ENCODE measurements around the gene MRGPRD.
"Not testable (repeated sequence)": the region's sequence is repeated elsewhere in the genome, so short reads cannot be mapped to it uniquely, and the experiment has no call there.

The MRGPRD gene

GRCh38 chr11:68993546-68993945 is 12.8 kb upstream of the MRGPRD start:
- DNase-seq, result no peak

DNA sequence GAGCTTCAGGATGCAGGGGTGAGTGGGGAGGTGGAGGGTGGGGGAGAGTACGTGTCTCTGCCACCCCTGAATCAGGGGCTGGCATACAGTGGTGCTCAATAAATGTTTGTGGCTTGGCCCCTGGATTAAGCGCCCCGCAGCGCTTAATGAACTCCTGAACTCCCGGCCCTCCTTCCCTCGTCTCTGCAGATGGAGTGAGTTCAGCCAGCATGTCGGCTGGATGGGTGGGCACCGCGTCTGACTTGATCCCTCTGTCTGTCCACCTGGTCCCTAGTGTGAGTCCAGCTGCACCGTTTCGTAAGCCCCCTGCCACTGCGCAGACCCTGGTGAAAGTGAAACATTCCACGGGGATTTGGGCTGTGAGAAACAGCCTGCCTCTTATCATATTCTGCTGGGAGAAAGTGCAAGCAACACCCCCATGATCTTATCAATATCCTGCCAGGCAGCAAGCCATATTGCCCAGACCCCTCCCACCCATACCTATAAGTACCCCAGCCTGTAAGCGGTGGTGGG is 12.0 kb upstream of the MRGPRD start:
- no peak for DNase-seq

DNA sequence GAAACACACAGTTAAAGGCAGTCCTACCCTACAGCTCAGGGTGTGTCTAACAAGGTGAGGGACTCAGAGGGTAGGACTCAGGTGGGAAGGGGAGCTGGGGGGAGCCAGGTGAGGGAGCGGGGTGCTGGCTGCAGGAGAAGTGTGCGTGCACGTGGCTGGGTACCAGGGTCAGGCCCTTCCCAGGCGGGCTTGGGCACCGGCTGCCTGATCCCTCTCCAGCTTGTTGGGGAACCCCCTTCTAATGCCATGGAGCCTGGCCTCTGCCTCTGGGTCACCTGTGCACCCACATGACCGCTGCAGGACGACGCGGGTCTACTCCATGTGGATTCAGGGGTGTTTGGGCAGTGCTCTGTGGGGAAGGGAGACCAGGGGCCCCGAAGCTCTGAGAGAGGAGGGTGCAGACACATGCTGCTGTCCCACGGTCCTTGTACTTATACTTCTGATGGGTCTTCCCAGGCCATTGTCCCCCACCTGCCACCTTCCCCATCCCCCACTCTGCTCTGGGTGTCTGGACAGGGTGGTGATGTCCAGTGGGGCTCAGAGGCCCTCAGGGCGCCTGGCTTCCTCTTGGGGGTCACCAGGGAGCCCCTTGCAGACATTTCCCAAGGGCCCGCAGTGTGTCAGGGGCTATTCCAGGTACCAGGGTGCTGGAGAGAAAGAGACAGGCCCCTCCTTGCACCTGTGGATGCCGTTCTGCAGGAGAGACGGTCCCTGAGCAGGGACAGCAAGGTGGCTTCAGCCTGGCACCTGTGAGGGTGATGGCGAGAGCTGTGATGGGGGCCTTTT is 10.4 kb upstream of the MRGPRD start:
- DNase-seq, result no peak

DNA sequence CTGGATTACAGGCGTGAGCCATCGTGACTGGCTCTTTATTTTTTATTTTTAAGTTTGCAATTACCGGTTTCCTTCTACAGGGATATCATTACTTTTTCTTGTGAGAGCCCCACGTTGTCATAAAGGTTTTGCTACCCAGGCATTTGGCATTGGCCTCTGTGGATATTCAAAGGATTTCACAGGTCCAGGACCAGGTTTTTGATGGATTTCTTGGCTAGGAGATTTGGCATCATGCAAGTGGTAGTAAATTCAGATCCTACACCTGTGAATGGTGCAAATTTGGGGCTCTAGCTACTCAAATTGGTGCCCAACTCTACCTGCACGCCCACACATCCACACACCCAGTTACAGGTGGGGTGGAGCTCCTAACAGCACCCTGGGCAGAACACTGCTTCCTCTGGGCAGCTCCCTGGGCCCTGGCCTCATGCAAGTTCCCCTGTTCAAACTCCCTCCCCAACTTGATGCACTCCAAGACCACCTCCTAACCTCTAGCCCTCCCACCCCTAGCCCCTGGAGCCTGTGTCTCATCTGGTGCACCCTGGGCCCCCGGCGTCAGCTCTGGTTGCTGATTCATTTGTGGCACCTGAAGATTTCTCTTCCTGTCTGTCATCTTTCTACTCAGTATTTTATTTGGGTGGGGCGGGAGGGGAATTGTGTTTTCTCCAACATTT is 9.3 kb upstream of the MRGPRD start:
- no peak for DNase-seq

GRCh38 chr11:68988491-68988890 is 7.7 kb upstream of the MRGPRD start:
- peak; percentile 29 to 72 for DNase-seq

DNA sequence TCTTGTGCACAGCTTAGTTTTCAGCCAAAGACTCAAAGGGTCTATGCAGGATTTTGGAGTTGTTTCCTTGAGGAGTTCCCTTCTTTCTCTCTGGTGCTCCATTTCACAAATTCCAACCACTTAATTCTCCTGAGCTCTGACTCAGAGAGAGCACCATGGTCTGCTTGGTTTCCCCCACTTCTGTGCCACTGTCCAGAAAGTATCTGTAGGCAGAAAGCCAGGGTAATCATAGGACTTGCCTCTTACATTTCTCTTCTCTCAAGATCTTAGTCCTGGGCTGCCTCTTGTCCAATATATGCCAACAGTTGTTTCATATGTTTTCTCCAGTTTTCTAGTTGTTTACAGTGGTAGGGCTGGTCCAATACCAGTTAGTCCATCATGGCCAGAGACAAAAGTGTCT is 6.4 kb upstream of the MRGPRD start:
- DNase-seq, result no peak

DNA sequence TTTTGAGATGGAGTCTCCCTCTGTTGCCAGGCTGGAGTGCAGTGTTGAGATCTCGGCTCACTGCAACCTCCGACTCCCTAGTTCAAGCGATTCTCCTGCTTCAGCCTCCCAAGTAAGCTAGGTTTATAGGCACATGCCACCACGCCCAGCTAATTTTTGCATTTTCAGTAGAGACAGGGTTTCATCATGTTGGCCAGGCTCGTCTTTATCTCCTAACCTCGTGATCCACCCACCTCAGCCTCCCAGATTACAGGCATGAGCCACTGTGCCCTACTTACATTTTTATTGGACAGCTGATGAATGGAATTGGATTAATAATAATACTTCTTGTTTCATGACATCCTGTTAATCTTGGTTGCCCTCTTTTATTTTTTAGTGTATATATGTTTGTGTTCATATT is 3.0 kb upstream of the MRGPRD start:
- no peak for DNase-seq

DNA sequence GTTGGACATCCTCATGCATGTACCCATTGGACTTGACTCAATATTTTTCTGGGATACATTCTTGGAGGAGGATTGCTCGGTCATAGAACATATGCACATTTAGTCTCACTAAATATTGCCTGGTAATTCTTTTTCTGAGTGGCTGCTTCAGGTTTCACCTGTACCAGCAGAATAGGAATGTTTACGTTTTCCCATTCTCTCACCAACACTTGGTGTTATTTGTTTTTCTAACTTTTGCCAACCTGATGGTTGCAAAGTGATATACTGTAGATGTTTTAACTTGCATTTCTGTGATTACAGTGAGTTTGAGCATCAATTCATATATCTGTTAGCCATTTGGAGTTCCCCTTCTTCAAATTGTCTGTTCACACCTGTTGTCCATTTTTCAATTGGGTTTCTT is 1.3 kb upstream of the MRGPRD start:
- DNase-seq, result no peak

DNA sequence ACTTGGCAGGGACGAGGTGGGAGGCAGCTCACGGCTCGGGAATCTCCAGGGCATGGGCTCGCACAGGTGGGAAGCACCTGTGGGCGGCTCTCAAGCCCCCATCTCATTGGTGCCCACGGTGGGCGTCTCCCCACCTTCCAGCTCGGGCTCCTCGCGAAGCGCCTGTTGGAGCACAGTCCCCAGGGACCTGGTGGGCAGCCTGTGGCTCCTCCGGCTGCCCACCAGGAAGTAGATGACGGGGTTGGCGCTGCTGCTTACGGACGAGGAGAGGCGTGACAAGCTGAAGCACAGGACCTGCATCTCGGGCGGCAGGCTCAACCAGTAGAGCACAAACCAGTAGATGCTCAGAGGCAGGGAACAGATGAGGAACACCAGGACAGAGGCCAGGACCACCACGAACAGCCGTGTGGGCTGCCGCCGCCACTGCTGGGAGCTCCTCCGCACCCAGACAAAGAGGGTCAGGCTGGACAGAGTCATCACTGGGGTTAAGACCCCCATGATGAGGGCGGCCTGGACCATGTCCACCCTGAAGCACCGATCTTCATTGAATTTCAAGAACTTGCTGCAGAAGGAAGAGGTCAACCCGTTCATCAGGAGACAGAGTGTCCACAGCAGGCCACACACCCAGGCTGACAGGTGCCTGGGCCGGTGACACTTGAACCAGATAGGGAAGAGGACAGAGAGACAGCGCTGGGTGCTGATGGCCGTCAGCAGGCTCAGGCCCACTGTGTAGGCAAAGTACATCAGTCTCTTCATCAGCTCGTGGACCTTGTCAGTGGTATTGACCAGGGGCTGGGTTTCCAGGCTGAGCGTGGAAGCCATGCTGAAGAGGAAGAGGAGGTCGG is 633 bp downstream of the MRGPRD start:
- no peak for DNase-seq

DNA sequence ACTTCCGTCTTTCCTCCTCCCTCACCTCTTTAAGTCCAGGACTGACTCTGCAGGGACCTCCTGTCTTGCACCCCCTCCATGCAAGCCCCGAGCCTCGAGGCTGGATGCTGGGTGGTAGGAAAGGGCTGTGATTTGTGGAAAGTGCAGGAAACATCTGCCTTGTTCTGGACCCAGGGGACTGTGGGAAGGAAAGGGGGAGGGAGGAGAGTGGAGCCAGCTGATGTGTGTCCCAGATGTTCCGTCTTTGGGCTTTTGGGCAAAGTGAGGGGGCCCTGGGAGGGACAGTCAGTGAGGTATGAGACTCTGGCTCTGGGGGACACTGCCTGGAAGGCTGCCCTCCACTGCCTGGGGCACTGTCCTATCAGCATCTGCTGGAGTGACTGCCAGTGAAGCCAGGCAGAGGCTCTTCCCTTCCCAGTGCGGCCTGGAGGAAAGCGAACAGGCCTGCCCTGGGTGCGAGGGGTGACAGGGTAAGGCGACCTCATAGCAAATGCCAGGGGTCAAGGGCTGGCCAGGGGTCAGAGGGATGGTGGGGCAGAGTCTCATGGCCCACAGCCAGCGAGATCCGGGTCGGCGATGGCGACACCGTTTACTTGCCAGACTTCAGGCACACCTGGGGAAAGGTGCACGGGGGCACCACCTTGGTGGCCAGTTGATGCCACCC is 1.7 kb downstream of the MRGPRD start:
- DNase-seq, result no peak

GRCh38 chr11:68978626-68978930 is 2.2 kb downstream of the MRGPRD start:
- DNase-seq, result no peak

GRCh38 chr11:68977781-68978625 is 2.8 kb downstream of the MRGPRD start:
- DNase-seq, result no peak

GRCh38 chr11:68976563-68976962 is 4.2 kb downstream of the MRGPRD start:
- no peak for DNase-seq

GRCh38 chr11:68976095-68976494 is 4.7 kb downstream of the MRGPRD start:
- no peak for DNase-seq

DNA sequence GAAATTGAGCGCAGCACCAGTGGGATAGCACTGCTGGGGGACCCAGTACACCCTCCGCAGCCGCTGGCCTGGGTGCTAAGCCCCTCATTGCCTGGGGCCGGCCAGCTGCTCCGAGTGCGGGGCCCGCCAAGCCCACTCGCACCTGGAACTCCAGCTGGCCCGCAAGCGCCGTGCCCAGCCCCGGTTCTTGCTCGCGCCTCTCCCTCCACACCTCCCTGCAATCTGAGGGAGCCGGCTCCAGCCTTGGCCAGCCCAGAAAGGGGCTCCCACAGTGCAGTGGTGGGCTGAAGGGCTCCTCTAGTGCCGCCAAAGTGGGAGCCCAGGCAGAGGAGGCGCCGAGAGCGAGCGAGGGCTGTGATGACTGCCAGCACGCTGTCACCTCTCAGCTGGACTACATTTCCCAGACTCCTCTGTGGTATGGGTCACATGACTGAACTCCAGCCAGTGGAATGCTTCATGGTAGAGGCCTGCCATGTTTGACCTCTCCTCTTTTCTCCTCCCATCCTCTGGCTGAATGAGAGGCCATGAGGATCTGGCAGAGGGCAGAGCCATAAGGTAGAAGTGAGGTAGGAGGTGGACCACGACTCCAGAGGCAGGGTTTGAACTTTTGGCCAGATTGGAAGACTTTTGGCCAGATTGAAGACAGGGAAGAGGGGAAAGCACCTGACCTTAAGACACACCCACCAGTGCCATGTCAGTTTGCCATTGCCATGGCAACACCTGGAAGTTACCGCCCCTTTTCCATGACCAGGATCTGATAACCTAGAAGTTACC is 6.2 kb downstream of the MRGPRD start:
- DNase-seq, result peak in 1 of 2 experiments; percentile 31

DNA sequence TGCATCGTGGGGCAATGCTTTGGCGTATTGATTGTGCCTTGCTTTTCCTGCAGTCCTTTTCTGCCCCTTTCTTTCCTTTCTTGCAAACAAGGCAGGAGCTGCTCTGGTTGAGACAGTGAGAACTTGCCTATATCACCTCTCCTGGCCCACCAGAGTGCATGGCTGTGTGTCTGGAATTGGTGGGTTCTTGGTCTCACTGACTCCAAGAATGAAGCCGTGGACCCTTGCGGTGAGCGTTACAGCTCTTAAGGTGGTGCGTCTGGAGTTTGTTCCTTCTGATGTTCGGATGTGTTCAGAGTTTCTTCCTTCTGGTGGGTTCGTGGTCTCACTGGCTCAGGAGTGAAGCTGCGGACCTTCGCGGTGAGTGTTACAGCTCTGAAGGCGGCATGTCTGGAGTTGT is 7.1 kb downstream of the MRGPRD start:
- DNase-seq, result not testable (repeated sequence)

DNA sequence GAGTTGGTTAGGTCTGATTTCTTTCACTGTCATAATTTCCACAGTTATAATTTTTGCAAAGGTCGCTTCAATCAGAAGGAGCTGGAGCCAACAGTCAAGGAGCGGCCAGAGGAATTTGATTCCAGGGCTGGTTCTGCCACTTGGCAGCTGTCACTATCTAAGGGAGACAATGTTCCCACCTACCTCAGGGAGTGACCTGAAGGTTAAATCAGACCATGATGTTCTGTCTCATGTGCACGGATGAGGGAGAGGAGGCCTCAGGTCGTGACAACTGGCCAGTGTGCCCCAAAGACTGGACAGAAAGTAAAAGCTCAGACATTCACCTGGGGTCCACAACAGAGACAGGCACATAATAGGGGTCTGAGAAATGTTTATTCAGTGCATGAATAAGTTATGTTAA is 7.6 kb downstream of the MRGPRD start:
- no peak for DNase-seq

DNA sequence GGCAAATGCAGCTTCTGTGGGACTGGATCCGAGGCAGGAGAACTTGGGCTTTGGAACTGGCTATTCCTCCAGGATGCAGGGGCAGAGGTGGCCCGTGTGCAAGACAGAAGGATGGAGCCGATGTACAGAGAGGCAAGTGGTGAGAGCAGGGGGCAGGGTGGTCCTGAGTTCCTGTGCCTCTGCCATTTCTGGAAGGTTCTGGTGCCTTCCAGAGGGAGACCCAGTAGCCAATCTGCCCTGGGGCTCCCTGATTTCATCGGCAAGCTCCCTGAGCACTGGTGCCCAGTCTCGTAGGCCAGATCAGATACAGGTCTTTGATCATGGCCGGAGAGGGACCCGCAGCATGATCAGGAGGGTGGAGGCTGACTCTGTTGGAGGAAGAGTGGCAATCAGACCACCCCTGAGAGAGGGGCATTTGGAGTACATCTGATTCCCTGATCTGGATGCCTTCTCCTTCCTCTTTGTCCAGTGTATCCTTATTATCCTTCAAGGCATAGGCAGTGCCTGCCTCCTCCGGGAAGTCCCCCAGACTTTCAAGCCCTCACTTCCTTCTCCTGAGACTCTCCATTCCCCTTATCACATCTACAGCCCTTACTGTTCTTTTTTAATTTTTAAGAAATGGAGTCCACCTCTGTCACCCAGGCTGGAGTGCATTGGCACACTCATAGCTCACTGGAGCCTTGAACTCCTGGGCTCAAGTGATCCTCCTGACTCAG is 9.7 kb downstream of the MRGPRD start:
- no peak for DNase-seq

DNA sequence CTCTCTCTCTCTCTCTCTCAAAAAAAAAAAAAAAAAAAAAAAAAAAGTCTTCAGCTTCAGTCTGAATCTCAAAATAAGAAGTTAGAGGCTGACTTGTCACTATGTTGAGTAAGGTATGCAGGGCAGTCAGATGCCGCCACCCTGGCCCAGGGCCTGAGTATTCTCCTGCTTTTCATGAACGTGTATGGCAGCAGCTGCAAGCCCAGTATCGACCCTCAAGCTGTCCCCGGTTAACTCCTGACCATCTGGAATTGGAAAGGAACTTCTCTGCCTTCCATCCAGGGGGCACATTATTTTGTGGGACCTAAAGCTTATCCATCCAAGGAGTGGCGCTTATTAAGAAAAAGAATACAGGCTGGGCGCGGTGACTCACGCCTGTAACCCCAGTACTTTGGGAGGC is 11.4 kb downstream of the MRGPRD start:
- DNase-seq, result peak; percentile 3 to 57

All from NCI-H524 (cell line).